A549 (cell line): Measurements from ENCODE around the gene TPST1.
"Not testable (repeated sequence)": the region's sequence is repeated elsewhere in the genome, so short reads cannot be mapped to it uniquely, and the experiment has no call there.

Experiments used
- KDM1A ChIP-seq: fragments of 200-600 bp; sonication (generic); IDR thresholded peaks from 2 replicates; pipeline ENCODE4 v1.6.1; 2016; ENCODE audit warnings: low read depth, mild to moderate bottlenecking
- TF ChIP-seq, protein P1 (sequence below): fragments of >200 bp; sonication (Bioruptor Twin); formaldehyde crosslinking; IDR thresholded peaks from 3 replicates; pipeline ENCODE4 v1.5.1; 2016

DNA sequence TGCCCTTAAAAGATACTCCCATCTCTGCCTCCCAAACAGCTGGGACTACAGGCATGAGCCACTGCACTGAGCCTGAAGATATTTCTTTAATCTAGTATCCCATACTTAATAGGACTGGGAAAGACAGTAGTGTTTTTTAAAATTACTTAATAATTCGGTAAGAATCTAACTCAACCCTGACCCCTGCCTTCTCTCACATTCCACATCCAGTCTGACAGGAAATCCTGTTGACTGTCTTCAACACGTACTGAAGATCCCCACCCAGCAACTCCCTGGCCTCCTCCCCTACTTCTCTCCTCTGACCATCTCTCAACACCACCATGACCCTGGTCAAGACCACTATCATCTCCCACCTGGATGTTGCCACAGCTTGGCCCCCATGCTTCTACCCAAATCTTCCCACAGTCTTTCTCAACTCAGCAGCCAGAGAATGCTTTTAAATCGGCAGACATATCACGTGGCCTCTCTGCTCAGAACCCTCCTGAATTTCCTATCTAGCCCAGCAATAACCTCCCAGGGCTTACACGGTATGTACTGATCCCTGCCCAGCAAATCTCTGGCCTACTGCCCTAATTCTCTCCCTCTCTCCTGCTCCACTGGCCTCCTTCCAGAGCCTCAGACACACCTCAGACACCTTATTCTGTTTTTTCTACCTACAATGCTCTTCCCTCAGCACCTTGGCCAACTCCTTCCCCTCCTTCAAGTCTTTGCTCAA lies 180.2 kb downstream of the TPST1 start:
- TF ChIP-seq, protein P1, sequence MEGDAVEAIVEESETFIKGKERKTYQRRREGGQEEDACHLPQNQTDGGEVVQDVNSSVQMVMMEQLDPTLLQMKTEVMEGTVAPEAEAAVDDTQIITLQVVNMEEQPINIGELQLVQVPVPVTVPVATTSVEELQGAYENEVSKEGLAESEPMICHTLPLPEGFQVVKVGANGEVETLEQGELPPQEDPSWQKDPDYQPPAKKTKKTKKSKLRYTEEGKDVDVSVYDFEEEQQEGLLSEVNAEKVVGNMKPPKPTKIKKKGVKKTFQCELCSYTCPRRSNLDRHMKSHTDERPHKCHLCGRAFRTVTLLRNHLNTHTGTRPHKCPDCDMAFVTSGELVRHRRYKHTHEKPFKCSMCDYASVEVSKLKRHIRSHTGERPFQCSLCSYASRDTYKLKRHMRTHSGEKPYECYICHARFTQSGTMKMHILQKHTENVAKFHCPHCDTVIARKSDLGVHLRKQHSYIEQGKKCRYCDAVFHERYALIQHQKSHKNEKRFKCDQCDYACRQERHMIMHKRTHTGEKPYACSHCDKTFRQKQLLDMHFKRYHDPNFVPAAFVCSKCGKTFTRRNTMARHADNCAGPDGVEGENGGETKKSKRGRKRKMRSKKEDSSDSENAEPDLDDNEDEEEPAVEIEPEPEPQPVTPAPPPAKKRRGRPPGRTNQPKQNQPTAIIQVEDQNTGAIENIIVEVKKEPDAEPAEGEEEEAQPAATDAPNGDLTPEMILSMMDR = not testable (repeated sequence)
- TF ChIP-seq KDM1A = not testable (repeated sequence)
